Measurements from ENCODE around the gene C10orf143. TPM values are rescaled to one million over a fixed set of nuclear protein-coding genes. Genes with fewer than 3 reads are reported as not detected.

The C10orf143 gene
- total and polyA plus RNA-seq, 2 experiments from 2014 or later, result 0.21 to 3.7 TPM

GRCh38 chr10:130052193-130052592 lies 58.4 kb downstream of the C10orf143 start:
- no peak for TF ChIP-seq EZH2phosphoT487 (IDR thresholded peaks at IDR 0.05; ENCODE audit: unreplicated experiment)
- TF ChIP-seq EZH2 (IDR thresholded peaks at IDR 0.05; ENCODE audit: low read depth, unreplicated experiment), result no peak
- no peak for TF ChIP-seq STAT1 (IDR thresholded peaks at IDR 0.05; ENCODE audit: unreplicated experiment)
- no peak for TF ChIP-seq CREB1 (CRISPR knock-in tag; IDR thresholded peaks at IDR 0.05; ENCODE audit: low read depth)
- no peak for TF ChIP-seq ZNF462 (CRISPR knock-in tag; IDR thresholded peaks at IDR 0.05)
- no peak for TF ChIP-seq ZNF114 (CRISPR knock-in tag; IDR thresholded peaks at IDR 0.05)
- TF ChIP-seq ETS1 (IDR thresholded peaks at IDR 0.05), result no peak
- no peak for TF ChIP-seq POLR2AphosphoS5 (IDR thresholded peaks at IDR 0.05; ENCODE audit: low read depth)
- TF ChIP-seq CTCF (conservative IDR thresholded peaks at IDR 0.05; ENCODE audit: low read depth in 2 of 2), result no peak
- Histone ChIP-seq H3K4me3 (no peak overlapping the region), H3K36me3 (ENCODE audit: insufficient read depth) (no peaks in the 10 kb centered on the region; the same call in 1 of the 2 replicates), H3K4me1 (ENCODE audit: insufficient read depth) (no peaks in the 10 kb centered on the region; the same call in 1 of the 2 replicates), H3K27ac (ENCODE audit: low read depth) (no peak overlapping the region), H3K79me2 (replicated peaks; ENCODE audit: insufficient read depth) (no peaks in the 10 kb centered on the region), H3K4me2 (no peak overlapping the region), H3K9me2 (ENCODE audit: insufficient read depth) (no peaks in the 10 kb centered on the region), H2AFZ (no peak overlapping the region), H4K20me1 (replicated peaks; ENCODE audit: insufficient read depth) (no peaks in the 10 kb centered on the region), H3F3A (replicated peaks; ENCODE audit: low read depth) (no peaks in the 10 kb centered on the region), H3K27me3 (ENCODE audit: insufficient read depth) (no peaks in the 10 kb centered on the region)
- Mint-ChIP-seq H3K4me1 (peaks cover 4% of the 10 kb centered on the region), H3K36me3 (ENCODE audit: low read depth) (no peaks in the 10 kb centered on the region), H3K27me3 (ENCODE audit: insufficient read depth, low read depth, poor library complexity) (peaks cover 2% of the 10 kb centered on the region), H3K9me3 (peaks cover 16% of the 10 kb centered on the region; the same call in 1 of the 3 replicates), H3K4me3 (no peak overlapping the region), H3K27ac (no peak overlapping the region)
- ATAC-seq, result no peak
- no peak for DNase-seq (ENCODE audit: low spot score)

All from GM23338 (cell line).